SK-N-SH (cell line): ENCODE measurements around the gene SDHA. TPM values are rescaled to one million over a fixed set of nuclear protein-coding genes. Genes with fewer than 3 reads are reported as not detected.
"Not testable (repeated sequence)": the region's sequence is repeated elsewhere in the genome, so short reads cannot be mapped to it uniquely, and the experiment has no call there.

Experiments used
- CTCF ChIA-PET: fragments of 300-600, 350-600 bp; formaldehyde crosslinking; extraction: SDS; loops from one replicate; lab custom pipeline; 2021; lab: Yijun Ruan, JAX
- POLR2A ChIA-PET: fragments of 350-600 bp; sonication (Branson Sonifier 250); formaldehyde crosslinking; extraction: SDS; loops from one replicate; lab custom pipeline; 2020; ENCODE audit warnings: antibody characterized with exemption, inconsistent platforms; lab: Yijun Ruan, JAX
- DNase-seq: peaks from one replicate; pipeline ENCODE4 v3.0.0; 2012
- H2AFZ ChIP-seq: fragments of 200-600 bp; sonication (generic); 2 replicates; pipeline ENCODE4 v1.8.1; 2016; ENCODE audit warnings: antibody characterized with exemption, mild to moderate bottlenecking, low read depth
- H3F3A ChIP-seq: fragments of 200-600 bp; sonication (generic); replicated peaks from 2 replicates; pipeline ENCODE3; 2016; ENCODE audit warnings: antibody characterized with exemption, mild to moderate bottlenecking; ENCODE audit not compliant: insufficient read depth
- H3K27ac ChIP-seq, 2 experiments: fragments of 200-500 bp in 1 of 2; fragments of 200-600 bp in 1 of 2; sonication (Bioruptor generic) in 1 of 2; sonication (generic), shearing (Covaris generic) in 1 of 2; 2 replicates each; pipeline versions ENCODE4 v1.5.1 to v1.6.1; 2014 to 2016; ENCODE audit warnings: low read depth in 2 of 2, inconsistent platforms in 1 of 2, low read length in 1 of 2, mild to moderate bottlenecking in 1 of 2, mixed read lengths in 1 of 2
- H3K27me3 ChIP-seq: fragments of 200-600 bp; sonication (generic), shearing (Covaris generic); 2 replicates; pipeline ENCODE4 v1.6.1; 2016; ENCODE audit warnings: mixed run types; ENCODE audit not compliant: insufficient read depth
- H3K36me3 ChIP-seq, 2 experiments: fragments of 200-500 bp in 1 of 2; fragments of 200-600 bp in 1 of 2; sonication (Bioruptor generic) in 1 of 2; sonication (generic) in 1 of 2; replicated peaks in 1 of 2; 2 replicates each; pipeline versions ENCODE3 to v1.5.1; 2014 to 2016; ENCODE audit warnings: low read length in 1 of 2, mild to moderate bottlenecking in 1 of 2; ENCODE audit not compliant: insufficient read depth in 2 of 2, control insufficient read depth in 1 of 2
- H3K4me1 ChIP-seq, 2 experiments: fragments of 200-500 bp in 1 of 2; fragments of 200-600 bp in 1 of 2; sonication (Bioruptor generic) in 1 of 2; sonication (generic), shearing (Covaris generic) in 1 of 2; 2 replicates each; pipeline versions ENCODE4 v1.5.1 to v1.6.1; 2014 to 2016; ENCODE audit warnings: low read depth in 1 of 2, low read length in 1 of 2, mixed run types in 1 of 2; ENCODE audit not compliant: insufficient read depth in 2 of 2, control insufficient read depth in 1 of 2
- H3K4me2 ChIP-seq: fragments of 200-600 bp; sonication (generic), shearing (Covaris generic); 2 replicates; pipeline ENCODE4 v1.6.1; 2017; ENCODE audit warnings: mixed run types
- H3K4me3 ChIP-seq, 2 experiments: fragments of 200-500 bp in 1 of 2; fragments of 200-600 bp in 1 of 2; sonication (Bioruptor generic) in 1 of 2; sonication (generic), shearing (Covaris generic) in 1 of 2; 2 replicates each; pipeline versions ENCODE4 v1.5.1 to v1.8.1; 2014 to 2016; ENCODE audit warnings: low read depth in 2 of 2, inconsistent platforms in 1 of 2, low read length in 1 of 2, mild to moderate bottlenecking in 1 of 2, mixed read lengths in 1 of 2, moderate library complexity in 1 of 2
- H3K79me2 ChIP-seq: fragments of 200-600 bp; sonication (generic); 2 replicates; pipeline ENCODE4 v1.8.1; 2017; ENCODE audit warnings: mild to moderate bottlenecking; ENCODE audit not compliant: insufficient read depth
- H3K9ac ChIP-seq: fragments of 200-600 bp; sonication (generic); 2 replicates; pipeline ENCODE4 v1.6.1; 2017; ENCODE audit warnings: mixed run types
- H3K9me2 ChIP-seq: fragments of 200-600 bp; sonication (generic); 2 replicates; pipeline ENCODE4 v1.6.1; 2017; ENCODE audit warnings: mixed run types
- H3K9me3 ChIP-seq: fragments of 200-600 bp; sonication (generic); 2 replicates; pipeline ENCODE4 v1.6.1; 2017; ENCODE audit warnings: mixed run types, mild to moderate bottlenecking, moderate library complexity
- H4K20me1 ChIP-seq: fragments of 200-600 bp; sonication (generic); 2 replicates; pipeline ENCODE4 v1.6.1; 2017; ENCODE audit warnings: mild to moderate bottlenecking, mixed run types; ENCODE audit not compliant: insufficient read depth
- EP300 ChIP-seq, 2 experiments: IDR thresholded peaks; 2 replicates each; pipeline versions ENCODE4 v1.4.0 to v1.6.1; 2012; ENCODE audit warnings: borderline replicate concordance in 1 of 2, low read depth in 1 of 2, low read length in 1 of 2
- EZH2phosphoT487 ChIP-seq: fragments of 200-600 bp; sonication (generic); IDR thresholded peaks from 2 replicates; pipeline ENCODE4 v1.6.1; 2017; ENCODE audit warnings: low read depth, mixed run types, mild to moderate bottlenecking, antibody characterized with exemption, moderate library complexity, borderline replicate concordance
- MEF2A ChIP-seq: IDR thresholded peaks from 2 replicates; pipeline ENCODE4 v1.4.0; 2012; ENCODE audit warnings: low read depth, borderline replicate concordance
- RAD21 ChIP-seq: IDR thresholded peaks from 2 replicates; pipeline ENCODE4 v1.6.1; 2012; ENCODE audit warnings: mild to moderate bottlenecking, low read length
- RFX5 ChIP-seq: IDR thresholded peaks from 2 replicates; pipeline ENCODE4 v1.6.1; 2012; ENCODE audit warnings: mild to moderate bottlenecking, improper control_type of control experiment, low read length
- SIN3A ChIP-seq: IDR thresholded peaks from 2 replicates; pipeline ENCODE4 v1.6.1; 2012; ENCODE audit warnings: low read depth, mild to moderate bottlenecking, low read length, moderate library complexity, borderline replicate concordance
- TAF1 ChIP-seq: IDR thresholded peaks from 2 replicates; pipeline ENCODE4 v1.6.1; 2012; ENCODE audit warnings: low read depth, mild to moderate bottlenecking, low read length, moderate library complexity, borderline replicate concordance
- TCF12 ChIP-seq: IDR thresholded peaks from 2 replicates; pipeline ENCODE4 v1.4.0; 2012
- TEAD4 ChIP-seq: IDR thresholded peaks from 2 replicates; pipeline ENCODE4 v1.4.0; 2012; ENCODE audit warnings: mild to moderate bottlenecking, borderline replicate concordance; ENCODE audit not compliant: insufficient read depth
- WGBS: methylation state at CpG from one replicate; pipeline ENCODE4 v1.1.6; 2017; ENCODE audit warnings: low lambda C conversion rate; 5-methylcytosine and 5-hydroxymethylcytosine counted together
- polyA plus RNA-seq, 3 experiments: library from polyadenylated mRNA; depleted of rRNA; stranded (reverse); fragments of >200 nt; gene quantifications; 2 replicates each; pipeline ENCODE4 v1.2.3, GENCODE V29; 2012
- TF ChIP-seq, protein P1 (sequence below): IDR thresholded peaks from 2 replicates; pipeline ENCODE4; 2012
- TF ChIP-seq, protein P2 (sequence below): IDR thresholded peaks from 2 replicates; pipeline ENCODE4 v1.4.0; 2012; ENCODE audit warnings: low read depth, borderline replicate concordance
- TF ChIP-seq, protein P3 (sequence below): fragments of 200-600 bp; sonication (generic); IDR thresholded peaks from 2 replicates; pipeline ENCODE4 v1.6.1; 2017; ENCODE audit warnings: antibody characterized with exemption, mild to moderate bottlenecking, moderate library complexity

The SDHA gene
- polyA plus RNA-seq, 1 of the 3 experiments (the other 2 are of a cell fraction): 106 TPM

DNA sequence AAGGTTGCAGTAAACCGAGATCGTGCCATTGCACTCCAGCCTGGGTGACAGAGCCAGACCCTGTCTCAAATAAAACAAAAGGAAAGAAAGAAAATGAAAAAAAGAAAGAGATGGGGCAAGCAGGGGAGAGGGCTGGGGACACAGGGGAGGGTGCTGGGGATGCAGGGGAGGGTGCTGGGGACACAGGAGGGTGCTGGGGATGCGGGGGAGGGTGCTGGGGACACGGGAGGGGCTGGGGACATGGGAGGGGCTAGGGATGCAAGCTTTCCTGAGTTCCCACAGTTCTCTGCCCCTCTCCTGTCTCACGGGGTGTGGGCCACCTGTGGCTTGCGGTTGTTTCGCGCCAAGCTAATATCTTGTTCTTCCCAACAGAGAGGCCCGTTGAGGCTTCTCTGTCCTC is 60.5 kb downstream of the SDHA start:
- H3K9ac ChIP-seq: no peak overlapping the region
- no peak overlapping the region for H3K4me2 ChIP-seq
- WGBS: 92% methylated on average over 5 of the region's 9 CpGs
- peaks cover 76% of the 10 kb centered on the region for H4K20me1 ChIP-seq
- H3F3A ChIP-seq: no peaks in the 10 kb centered on the region
- H3K27ac ChIP-seq: no peak overlapping the region
- no peak overlapping the region for H3K4me3 ChIP-seq
- H3K9me2 ChIP-seq: no peaks in the 10 kb centered on the region
- H3K79me2 ChIP-seq: peaks cover 98% of the 10 kb centered on the region
- peaks cover 0 to under 1% of the 10 kb centered on the region in 2 experiments; a peak in 1 of 4 replicates for H3K4me1 ChIP-seq
- CTCF ChIA-PET: no interaction called here
- peaks cover 29 to 32% of the 10 kb centered on the region in 2 experiments for H3K36me3 ChIP-seq
- no peaks in the 10 kb centered on the region for H3K9me3 ChIP-seq
- no peak for TF ChIP-seq SIN3A
- TF ChIP-seq RFX5: no peak
- TF ChIP-seq MEF2A: no peak
- no peak for TF ChIP-seq EP300 (IDR thresholded peaks at IDR 0.05; ENCODE audit: borderline replicate concordance in 1 of 2, low read depth in 1 of 2, low read length in 1 of 2)
- no peak for TF ChIP-seq TAF1
- TF ChIP-seq, protein P1, sequence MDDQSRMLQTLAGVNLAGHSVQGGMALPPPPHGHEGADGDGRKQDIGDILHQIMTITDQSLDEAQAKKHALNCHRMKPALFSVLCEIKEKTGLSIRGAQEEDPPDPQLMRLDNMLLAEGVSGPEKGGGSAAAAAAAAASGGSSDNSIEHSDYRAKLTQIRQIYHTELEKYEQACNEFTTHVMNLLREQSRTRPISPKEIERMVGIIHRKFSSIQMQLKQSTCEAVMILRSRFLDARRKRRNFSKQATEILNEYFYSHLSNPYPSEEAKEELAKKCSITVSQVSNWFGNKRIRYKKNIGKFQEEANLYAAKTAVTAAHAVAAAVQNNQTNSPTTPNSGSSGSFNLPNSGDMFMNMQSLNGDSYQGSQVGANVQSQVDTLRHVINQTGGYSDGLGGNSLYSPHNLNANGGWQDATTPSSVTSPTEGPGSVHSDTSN: no peak
- no peak for TF ChIP-seq TEAD4
- no peak for TF ChIP-seq EZH2phosphoT487
- TF ChIP-seq RAD21: no peak
- TF ChIP-seq, protein P2, sequence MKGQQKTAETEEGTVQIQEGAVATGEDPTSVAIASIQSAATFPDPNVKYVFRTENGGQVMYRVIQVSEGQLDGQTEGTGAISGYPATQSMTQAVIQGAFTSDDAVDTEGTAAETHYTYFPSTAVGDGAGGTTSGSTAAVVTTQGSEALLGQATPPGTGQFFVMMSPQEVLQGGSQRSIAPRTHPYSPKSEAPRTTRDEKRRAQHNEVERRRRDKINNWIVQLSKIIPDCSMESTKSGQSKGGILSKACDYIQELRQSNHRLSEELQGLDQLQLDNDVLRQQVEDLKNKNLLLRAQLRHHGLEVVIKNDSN: no peak
- no peak for TF ChIP-seq TCF12
- TF ChIP-seq, protein P3, sequence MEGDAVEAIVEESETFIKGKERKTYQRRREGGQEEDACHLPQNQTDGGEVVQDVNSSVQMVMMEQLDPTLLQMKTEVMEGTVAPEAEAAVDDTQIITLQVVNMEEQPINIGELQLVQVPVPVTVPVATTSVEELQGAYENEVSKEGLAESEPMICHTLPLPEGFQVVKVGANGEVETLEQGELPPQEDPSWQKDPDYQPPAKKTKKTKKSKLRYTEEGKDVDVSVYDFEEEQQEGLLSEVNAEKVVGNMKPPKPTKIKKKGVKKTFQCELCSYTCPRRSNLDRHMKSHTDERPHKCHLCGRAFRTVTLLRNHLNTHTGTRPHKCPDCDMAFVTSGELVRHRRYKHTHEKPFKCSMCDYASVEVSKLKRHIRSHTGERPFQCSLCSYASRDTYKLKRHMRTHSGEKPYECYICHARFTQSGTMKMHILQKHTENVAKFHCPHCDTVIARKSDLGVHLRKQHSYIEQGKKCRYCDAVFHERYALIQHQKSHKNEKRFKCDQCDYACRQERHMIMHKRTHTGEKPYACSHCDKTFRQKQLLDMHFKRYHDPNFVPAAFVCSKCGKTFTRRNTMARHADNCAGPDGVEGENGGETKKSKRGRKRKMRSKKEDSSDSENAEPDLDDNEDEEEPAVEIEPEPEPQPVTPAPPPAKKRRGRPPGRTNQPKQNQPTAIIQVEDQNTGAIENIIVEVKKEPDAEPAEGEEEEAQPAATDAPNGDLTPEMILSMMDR: no peak
- DNase-seq: no peak
- H2AFZ ChIP-seq: no peak overlapping the region
- POLR2A ChIA-PET: no interaction called here
- H3K27me3 ChIP-seq: no peaks in the 10 kb centered on the region

DNA sequence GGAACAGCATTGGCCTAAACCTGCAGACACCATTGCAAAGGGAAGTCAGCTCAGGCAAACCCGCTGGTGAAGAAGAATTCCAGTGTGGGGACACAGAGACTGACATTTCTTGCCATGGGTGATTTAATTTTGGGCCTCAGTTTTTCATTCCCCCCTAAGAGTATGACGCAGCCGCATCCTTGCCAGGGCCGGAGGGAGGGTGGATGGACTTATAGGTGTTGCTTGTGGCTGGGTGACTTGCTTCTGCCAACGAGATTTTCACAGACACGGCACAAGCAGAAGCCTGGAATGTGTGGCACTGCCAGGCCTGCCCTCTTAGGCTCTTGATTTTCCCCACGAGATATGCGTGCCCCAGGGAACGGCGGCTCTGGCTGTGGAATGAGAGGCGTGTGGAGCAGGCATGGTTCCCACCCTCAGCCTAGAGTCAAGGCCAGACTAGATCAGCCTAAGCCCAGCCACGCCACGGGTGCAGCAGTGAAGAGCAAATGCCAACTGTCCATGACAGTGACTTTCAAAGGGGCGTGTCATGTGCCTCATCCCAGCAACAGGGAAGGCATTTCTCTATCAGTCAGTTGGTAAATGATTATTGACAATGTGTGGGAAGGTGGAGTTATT is 61.0 kb downstream of the SDHA start:
- H3K9me3 ChIP-seq, DNase-seq, H3K27me3 ChIP-seq, H3K4me1 ChIP-seq, H3K27ac ChIP-seq, POLR2A ChIA-PET, H3K9me2 ChIP-seq, H3F3A ChIP-seq, CTCF ChIA-PET, H3K4me3 ChIP-seq, H3K4me2 ChIP-seq, H3K9ac ChIP-seq, H2AFZ ChIP-seq: not testable (repeated sequence)
- WGBS: 86% methylated on average over 7 of the region's 14 CpGs
- H4K20me1 ChIP-seq: peaks cover 76% of the 10 kb centered on the region
- peaks cover 24 to 29% of the 10 kb centered on the region in 2 experiments for H3K36me3 ChIP-seq
- H3K79me2 ChIP-seq: peaks cover 98% of the 10 kb centered on the region
